Articular chondrocyte of knee joint (primary cell): ENCODE data around the gene PLD2. TPM values are rescaled to one million over a fixed set of nuclear protein-coding genes. Genes with fewer than 3 reads are reported as not detected.

Source experiments
- total RNA-seq: library from RNA; depleted of rRNA; stranded (reverse); fragments of >200 nt; gene quantifications from 2 replicates; pipeline ENCODE4 v1.2.3, GENCODE V29; 2012

Gene PLD2, protein sequence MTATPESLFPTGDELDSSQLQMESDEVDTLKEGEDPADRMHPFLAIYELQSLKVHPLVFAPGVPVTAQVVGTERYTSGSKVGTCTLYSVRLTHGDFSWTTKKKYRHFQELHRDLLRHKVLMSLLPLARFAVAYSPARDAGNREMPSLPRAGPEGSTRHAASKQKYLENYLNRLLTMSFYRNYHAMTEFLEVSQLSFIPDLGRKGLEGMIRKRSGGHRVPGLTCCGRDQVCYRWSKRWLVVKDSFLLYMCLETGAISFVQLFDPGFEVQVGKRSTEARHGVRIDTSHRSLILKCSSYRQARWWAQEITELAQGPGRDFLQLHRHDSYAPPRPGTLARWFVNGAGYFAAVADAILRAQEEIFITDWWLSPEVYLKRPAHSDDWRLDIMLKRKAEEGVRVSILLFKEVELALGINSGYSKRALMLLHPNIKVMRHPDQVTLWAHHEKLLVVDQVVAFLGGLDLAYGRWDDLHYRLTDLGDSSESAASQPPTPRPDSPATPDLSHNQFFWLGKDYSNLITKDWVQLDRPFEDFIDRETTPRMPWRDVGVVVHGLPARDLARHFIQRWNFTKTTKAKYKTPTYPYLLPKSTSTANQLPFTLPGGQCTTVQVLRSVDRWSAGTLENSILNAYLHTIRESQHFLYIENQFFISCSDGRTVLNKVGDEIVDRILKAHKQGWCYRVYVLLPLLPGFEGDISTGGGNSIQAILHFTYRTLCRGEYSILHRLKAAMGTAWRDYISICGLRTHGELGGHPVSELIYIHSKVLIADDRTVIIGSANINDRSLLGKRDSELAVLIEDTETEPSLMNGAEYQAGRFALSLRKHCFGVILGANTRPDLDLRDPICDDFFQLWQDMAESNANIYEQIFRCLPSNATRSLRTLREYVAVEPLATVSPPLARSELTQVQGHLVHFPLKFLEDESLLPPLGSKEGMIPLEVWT
- 17.4 and 18.2 TPM in 2 replicates for total RNA-seq

GRCh38 chr17:4806777-4807604, at the start of gene PLD2:
TSS of gene PLD2 (plus strand) at chr17:4807152. CDS start at chr17:4807773, 621 bp downstream.

GRCh38 chr17:4771519-4772234, 35.3 kb upstream of the PLD2 start, which contains the start of gene TM4SF5:
TSS of gene TM4SF5 (plus strand) at chr17:4771886. CDS start at chr17:4771923, 37 bp downstream.

DNA sequence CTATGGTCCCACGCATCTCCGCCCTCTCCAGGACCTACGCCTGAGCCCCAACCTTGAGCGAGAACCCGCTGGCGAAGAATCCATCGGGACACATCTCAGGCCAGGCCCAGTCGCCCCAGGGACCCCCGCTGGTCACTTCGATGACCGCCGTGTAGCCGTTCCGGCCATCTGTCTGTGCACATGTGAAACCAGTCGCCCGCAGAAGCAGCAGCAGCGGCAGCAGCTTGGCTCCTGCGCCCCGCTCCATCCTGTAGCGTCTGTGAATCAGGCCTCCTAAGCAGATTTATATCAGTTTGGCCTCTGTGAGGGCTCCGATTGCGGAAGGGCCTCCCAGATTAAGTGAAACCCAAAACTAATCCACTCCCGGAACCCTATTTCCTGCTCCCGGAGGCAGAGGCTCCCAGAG, 20.8 kb upstream of the PLD2 start, which contains the start of gene VMO1:
Gene VMO1 (minus strand): TSS at position 259 of the 406 bp plus-strand sequence. CDS start 12 bp downstream, at position 247.

GRCh38 chr17:4788807-4789700, 17.9 kb upstream of the PLD2 start, which contains the start of gene GLTPD2:
TSS of gene GLTPD2 (plus strand) at chr17:4788964. CDS start at chr17:4789012, 48 bp downstream.

GRCh38 chr17:4802228-4802627, 4.7 kb upstream of the PLD2 start, which contains the start of gene C17orf114:
TSS of gene C17orf114 (minus strand) at chr17:4802328.

GRCh38 chr17:4833178-4833940, 26.4 kb downstream of the PLD2 start, which contains the start of gene MINK1:
TSS of gene MINK1 (plus strand) at chr17:4833340. CDS start at chr17:4833584, 244 bp downstream.

Other genes starting within 250 kb of the PLD2 start
- not detected in 2 replicates for gene GGT6, start 246.6 kb upstream of the PLD2 start, total RNA-seq
- not detected in 2 replicates for gene SMTNL2, start 222.6 kb upstream of the PLD2 start, total RNA-seq
- not detected in 2 replicates for gene ALOX15, start 165.5 kb upstream of the PLD2 start, total RNA-seq
- gene PELP1, start 103.0 kb upstream of the PLD2 start, total RNA-seq: 16.2 and 21.5 TPM in 2 replicates
- gene ARRB2, start 96.5 kb upstream of the PLD2 start, total RNA-seq: 5.5 and 5.8 TPM in 2 replicates
- gene MED11, start 75.7 kb upstream of the PLD2 start, total RNA-seq: 12.1 and 13.9 TPM in 2 replicates
- 0.65 TPM in 2 replicates for gene ZMYND15, start 67.3 kb upstream of the PLD2 start, total RNA-seq
- 9.7 and 11.0 TPM in 2 replicates for gene CXCL16, start 67.2 kb upstream of the PLD2 start, total RNA-seq
- not detected in 2 replicates for gene TM4SF5, start 35.3 kb upstream of the PLD2 start, total RNA-seq
- 0.26 and 1.6 TPM in 2 replicates for gene VMO1, start 20.8 kb upstream of the PLD2 start, total RNA-seq
- gene GLTPD2, start 18.2 kb upstream of the PLD2 start, total RNA-seq: not detected in 2 replicates
- gene PSMB6, start 11.0 kb upstream of the PLD2 start, total RNA-seq: 106 and 116 TPM in 2 replicates
- gene MINK1, start 26.2 kb downstream of the PLD2 start, total RNA-seq: 32.3 and 32.4 TPM in 2 replicates
- gene C17orf107, start 92.4 kb downstream of the PLD2 start, total RNA-seq: 2.3 and 2.5 TPM in 2 replicates
- gene CHRNE, start 95.9 kb downstream of the PLD2 start, total RNA-seq: 0.65 TPM in 2 replicates
- not detected in 2 replicates for gene GP1BA, start 125.1 kb downstream of the PLD2 start, total RNA-seq
- gene SLC25A11, start 132.9 kb downstream of the PLD2 start, total RNA-seq: 29.7 and 30.7 TPM in 2 replicates
- 20.5 and 21.3 TPM in 2 replicates for gene RNF167, start 133.1 kb downstream of the PLD2 start, total RNA-seq
- gene PFN1, start 141.4 kb downstream of the PLD2 start, total RNA-seq: 278 and 326 TPM in 2 replicates
- 0.76 and 1.6 TPM in 2 replicates for gene ENO3, start 144.0 kb downstream of the PLD2 start, total RNA-seq
- gene SPAG7, start 160.7 kb downstream of the PLD2 start, total RNA-seq: 31.1 and 38.2 TPM in 2 replicates
- 12.2 and 29.0 TPM in 2 replicates for gene CAMTA2, start 180.5 kb downstream of the PLD2 start, total RNA-seq
- 0.22 and 0.39 TPM in 2 replicates for gene INCA1, start 190.4 kb downstream of the PLD2 start, total RNA-seq
- gene KIF1C, start 190.8 kb downstream of the PLD2 start, total RNA-seq: 44.1 and 60.1 TPM in 2 replicates
- gene SLC52A1, start 228.3 kb downstream of the PLD2 start, total RNA-seq: not detected in 2 replicates